GM10248 (cell line): Measurements from ENCODE around the gene AOPEP.

ENCODE experiments used
- CTCF ChIA-PET: fragments of 300-600 bp; sonication (Branson Sonifier 250); formaldehyde crosslinking; extraction: SDS; loops from one replicate; lab custom pipeline; 2021; ENCODE audit warnings: antibody characterized with exemption; lab: Yijun Ruan, JAX
- POLR2A ChIA-PET: fragments of 350-650 bp; sonication (Branson Sonifier 250); formaldehyde crosslinking; extraction: SDS; loops from one replicate; lab custom pipeline; 2020; ENCODE audit warnings: antibody characterized with exemption; lab: Yijun Ruan, JAX
- DNase-seq: peaks from one replicate; pipeline ENCODE4 v3.0.0; 2012; ENCODE audit errors: extremely low spot score
- CTCF ChIP-seq: IDR thresholded peaks from 2 replicates; pipeline ENCODE4 v1.5.1; 2012; ENCODE audit warnings: mild to moderate bottlenecking, low read depth; ENCODE audit errors: extremely low read depth, missing control alignments, control extremely low read depth

AOPEP gene

GRCh38 chr9:95047452-95048224 is 321.1 kb downstream of the AOPEP start:
- ChIA-PET CTCF (no interaction called here), POLR2A (no interaction called here)
- no peak for TF ChIP-seq CTCF
- no peak for DNase-seq

GRCh38 chr9:95048225-95049087 is 322.0 kb downstream of the AOPEP start:
- ChIA-PET CTCF (no interaction called here), POLR2A (no interaction called here)
- peak; percentile 85 for DNase-seq
- TF ChIP-seq CTCF, result no peak

- POLR2A ChIA-PET, result no interaction called here
- no peak for DNase-seq
- TF ChIP-seq CTCF, result no peak
- CTCF ChIA-PET, result interaction anchor here (1.2 kb wide), 1 partner anchor 13 kb away, joined by 3 read pairs; no protein-coding TSS in a partner anchor
These were observed 323.3 kb downstream of the AOPEP start for GRCh38 chr9:95049761-95050160.

GRCh38 chr9:95053611-95054570 is 327.4 kb downstream of the AOPEP start:
- ChIA-PET POLR2A (no interaction called here), CTCF (interaction anchor here (0.8 kb wide), 1 partner anchor 78 kb away, joined by 4 read pairs; no protein-coding TSS in a partner anchor)
- DNase-seq, result no peak
- TF ChIP-seq CTCF, result no peak

- ChIA-PET CTCF (no interaction called here), POLR2A (no interaction called here)
- TF ChIP-seq CTCF, result no peak
- no peak for DNase-seq
These were observed 328.9 kb downstream of the AOPEP start for GRCh38 chr9:95055334-95055850.
